K562 (cell line): Measurements from ENCODE around the gene UBE2K. TPM values are rescaled to one million over a fixed set of nuclear protein-coding genes. Genes with fewer than 3 reads are reported as not detected.

Source experiments
- ATF1 ChIP-seq, 2 experiments: fragments of 450-650 bp in 1 of 2; IDR thresholded peaks; 2 replicates each; pipeline ENCODE4 v1.6.1; 2016; ENCODE audit warnings: missing compliant biosample characterization in 1 of 2, missing genetic modification characterization in 1 of 2
- BMI1 ChIP-seq: fragments of 150-350 bp; IDR thresholded peaks from 2 replicates; pipeline ENCODE4 v1.6.1; 2014; ENCODE audit warnings: low read length
- CREB3L1 ChIP-seq: fragments of 450-650 bp; IDR thresholded peaks from 2 replicates; pipeline ENCODE4 v1.6.1; 2014; ENCODE audit warnings: low read depth, mild to moderate bottlenecking, moderate library complexity, borderline replicate concordance
- DNMT1 ChIP-seq: fragments of 450-650 bp; IDR thresholded peaks from 2 replicates; pipeline ENCODE4 v1.6.1; 2016; ENCODE audit warnings: antibody characterized with exemption, mild to moderate bottlenecking
- ETV1 ChIP-seq: fragments of 450-650 bp; conservative IDR thresholded peaks from 2 replicates; pipeline ENCODE4 v1.6.1; 2016; ENCODE audit warnings: missing genetic modification characterization, control low read depth, low read depth, missing compliant biosample characterization
- HDAC1 ChIP-seq, 2 experiments: fragments of 450-650 bp; IDR thresholded peaks; 2 replicates each; pipeline ENCODE4 v1.6.1; 2016 to 2017; ENCODE audit warnings: inconsistent platforms in 1 of 2, mild to moderate bottlenecking in 1 of 2, moderate library complexity in 1 of 2
- NFXL1 ChIP-seq: fragments of 450-650 bp; formaldehyde crosslinking; IDR thresholded peaks from 2 replicates; pipeline ENCODE4 v1.4.0; 2021; ENCODE audit warnings: mild to moderate bottlenecking
- NR2C1 ChIP-seq, 2 experiments: fragments of 450-650 bp; IDR thresholded peaks; 2 replicates each; pipeline ENCODE4 v1.6.1; 2017; ENCODE audit warnings: mild to moderate bottlenecking in 2 of 2, antibody characterized with exemption in 1 of 2, inconsistent platforms in 1 of 2, missing compliant biosample characterization in 1 of 2, missing genetic modification characterization in 1 of 2
- PHF20 ChIP-seq: fragments of 450-650 bp; IDR thresholded peaks from 2 replicates; pipeline ENCODE4 v1.6.1; 2018; ENCODE audit not compliant: partially characterized antibody
- SIRT6 ChIP-seq: IDR thresholded peaks from one replicate; pipeline ENCODE4 v1.6.1; 2012; ENCODE audit warnings: low read depth, mild to moderate bottlenecking, control low read depth, inconsistent platforms, low read length, moderate library complexity
- SIX5 ChIP-seq, 2 experiments: IDR thresholded peaks; 2 replicates each; pipeline ENCODE4 v1.6.1; 2011; ENCODE audit warnings: low read length in 2 of 2, borderline replicate concordance in 1 of 2, low read depth in 1 of 2, mild to moderate bottlenecking in 1 of 2, moderate library complexity in 1 of 2; ENCODE audit not compliant: insufficient read depth in 1 of 2
- SOX6 ChIP-seq: fragments of 450-650 bp; IDR thresholded peaks from 2 replicates; pipeline ENCODE4 v1.6.1; 2014; ENCODE audit warnings: mild to moderate bottlenecking
- STAT5B ChIP-seq: fragments of 250-450 bp; sonication (Bioruptor Pico); IDR thresholded peaks from 2 replicates; pipeline ENCODE4 v1.8.0; 2021; ENCODE audit warnings: mild to moderate bottlenecking, inconsistent platforms
- TBL1XR1 ChIP-seq, 2 experiments: IDR thresholded peaks; 2 replicates each; pipeline ENCODE4 v1.6.1; 2012; ENCODE audit warnings: improper control_type of control experiment in 2 of 2, low read length in 2 of 2, mild to moderate bottlenecking in 1 of 2
- TCF3 ChIP-seq: sonication (generic); formaldehyde crosslinking; IDR thresholded peaks from 2 replicates; pipeline ENCODE4 v1.4.0; 2020; ENCODE audit warnings: mild to moderate bottlenecking, missing genetic modification reagents
- TRIM24 ChIP-seq, 2 experiments: fragments of 450-650 bp; IDR thresholded peaks; 2 replicates each; pipeline ENCODE4 v1.6.1; 2016
- ZBTB7A ChIP-seq: IDR thresholded peaks from 2 replicates; pipeline ENCODE4 v1.6.1; 2011; ENCODE audit warnings: low read depth, mild to moderate bottlenecking, low read length, moderate library complexity, borderline replicate concordance; ENCODE audit not compliant: control insufficient read depth
- ZNF121 ChIP-seq: sonication (generic); formaldehyde crosslinking; conservative IDR thresholded peaks from 2 replicates; pipeline ENCODE4 v1.8.0; 2022; ENCODE audit warnings: missing genetic modification reagents
- ZNF274 ChIP-seq: IDR thresholded peaks from 2 replicates; pipeline ENCODE4 v1.6.1; 2011; ENCODE audit warnings: low read depth, mild to moderate bottlenecking, low read length, moderate library complexity, borderline replicate concordance
- ZNF354B ChIP-seq: fragments of 250-450 bp; sonication (Bioruptor Pico); IDR thresholded peaks from 2 replicates; pipeline ENCODE4 v1.4.0; 2020
- polyA plus RNA-seq, 8 experiments: library from polyadenylated mRNA; depleted of rRNA in 4 of 8; stranded (reverse) in 5 of 8; unstranded in 3 of 8; fragments of >200 nt; fragmentation: Nextera tagmentation in 2 of 8; fragmentation: Illumina TruSeq in 1 of 8; extraction: Ambion mirVana in 2 of 8; extraction: Trizol in 1 of 8; gene quantifications; 2 replicates each; pipeline versions ENCODE4 v1.2.1 to v1.2.3, GENCODE V29; 2011 to 2014; ENCODE audit warnings: inconsistent platforms in 1 of 8, missing spikeins in 1 of 8
- total RNA-seq, 7 experiments: library from RNA; depleted of rRNA in 6 of 7; stranded (reverse); fragments of >200 nt in 6 of 7; fragmentation: Illumina TruSeq in 2 of 7; extraction: Trizol in 2 of 7; gene quantifications; 2 replicates each; pipeline versions ENCODE4 v1.2.1 to v1.2.3, GENCODE V29; 2011 to 2021; ENCODE audit warnings: low replicate concordance in 1 of 7
- TF ChIP-seq, protein P1 (sequence below): fragments of 250-450 bp; sonication (Bioruptor Pico); IDR thresholded peaks from 2 replicates; pipeline ENCODE4 v1.5.0; 2022; ENCODE audit warnings: mild to moderate bottlenecking
- TF ChIP-seq, protein P2 (sequence below): IDR thresholded peaks from 3 replicates; pipeline ENCODE4 v1.6.1; 2011; ENCODE audit warnings: borderline replicate concordance, mild to moderate bottlenecking, moderate library complexity; ENCODE audit not compliant: insufficient read length; ENCODE audit errors: extremely low read depth
- TF ChIP-seq, protein P3 (sequence below): fragments of 250-450 bp; sonication (Bioruptor Pico); IDR thresholded peaks from 2 replicates; pipeline ENCODE4 v1.5.0; 2021

The UBE2K gene
- total and polyA plus RNA-seq, 9 of the 15 experiments (the other 6 are each of a cell fraction or from before 2014, with no cell fraction given) = 29.8 to 190 (median 62.6) TPM

- TF ChIP-seq, protein P1, sequence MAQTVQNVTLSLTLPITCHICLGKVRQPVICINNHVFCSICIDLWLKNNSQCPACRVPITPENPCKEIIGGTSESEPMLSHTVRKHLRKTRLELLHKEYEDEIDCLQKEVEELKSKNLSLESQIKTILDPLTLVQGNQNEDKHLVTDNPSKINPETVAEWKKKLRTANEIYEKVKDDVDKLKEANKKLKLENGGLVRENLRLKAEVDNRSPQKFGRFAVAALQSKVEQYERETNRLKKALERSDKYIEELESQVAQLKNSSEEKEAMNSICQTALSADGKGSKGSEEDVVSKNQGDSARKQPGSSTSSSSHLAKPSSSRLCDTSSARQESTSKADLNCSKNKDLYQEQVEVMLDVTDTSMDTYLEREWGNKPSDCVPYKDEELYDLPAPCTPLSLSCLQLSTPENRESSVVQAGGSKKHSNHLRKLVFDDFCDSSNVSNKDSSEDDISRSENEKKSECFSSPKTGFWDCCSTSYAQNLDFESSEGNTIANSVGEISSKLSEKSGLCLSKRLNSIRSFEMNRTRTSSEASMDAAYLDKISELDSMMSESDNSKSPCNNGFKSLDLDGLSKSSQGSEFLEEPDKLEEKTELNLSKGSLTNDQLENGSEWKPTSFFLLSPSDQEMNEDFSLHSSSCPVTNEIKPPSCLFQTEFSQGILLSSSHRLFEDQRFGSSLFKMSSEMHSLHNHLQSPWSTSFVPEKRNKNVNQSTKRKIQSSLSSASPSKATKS (CRISPR knock-in tag) = no peak
- TF ChIP-seq, protein P2, sequence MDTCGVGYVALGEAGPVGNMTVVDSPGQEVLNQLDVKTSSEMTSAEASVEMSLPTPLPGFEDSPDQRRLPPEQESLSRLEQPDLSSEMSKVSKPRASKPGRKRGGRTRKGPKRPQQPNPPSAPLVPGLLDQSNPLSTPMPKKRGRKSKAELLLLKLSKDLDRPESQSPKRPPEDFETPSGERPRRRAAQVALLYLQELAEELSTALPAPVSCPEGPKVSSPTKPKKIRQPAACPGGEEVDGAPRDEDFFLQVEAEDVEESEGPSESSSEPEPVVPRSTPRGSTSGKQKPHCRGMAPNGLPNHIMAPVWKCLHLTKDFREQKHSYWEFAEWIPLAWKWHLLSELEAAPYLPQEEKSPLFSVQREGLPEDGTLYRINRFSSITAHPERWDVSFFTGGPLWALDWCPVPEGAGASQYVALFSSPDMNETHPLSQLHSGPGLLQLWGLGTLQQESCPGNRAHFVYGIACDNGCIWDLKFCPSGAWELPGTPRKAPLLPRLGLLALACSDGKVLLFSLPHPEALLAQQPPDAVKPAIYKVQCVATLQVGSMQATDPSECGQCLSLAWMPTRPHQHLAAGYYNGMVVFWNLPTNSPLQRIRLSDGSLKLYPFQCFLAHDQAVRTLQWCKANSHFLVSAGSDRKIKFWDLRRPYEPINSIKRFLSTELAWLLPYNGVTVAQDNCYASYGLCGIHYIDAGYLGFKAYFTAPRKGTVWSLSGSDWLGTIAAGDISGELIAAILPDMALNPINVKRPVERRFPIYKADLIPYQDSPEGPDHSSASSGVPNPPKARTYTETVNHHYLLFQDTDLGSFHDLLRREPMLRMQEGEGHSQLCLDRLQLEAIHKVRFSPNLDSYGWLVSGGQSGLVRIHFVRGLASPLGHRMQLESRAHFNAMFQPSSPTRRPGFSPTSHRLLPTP = no peak
- TF ChIP-seq SIX5 (IDR thresholded peaks at IDR 0.05; ENCODE audit: borderline replicate concordance in 1 of 2, insufficient read depth in 1 of 2, low read depth in 1 of 2, low read length in 2 of 2) = no peak
- no peak for TF ChIP-seq TCF3 (CRISPR knock-in tag)
- peak; percentile 61 for TF ChIP-seq PHF20
- no peak for TF ChIP-seq DNMT1
- no peak for TF ChIP-seq NFXL1 (CRISPR knock-in tag)
- TF ChIP-seq BMI1 = no peak
- TF ChIP-seq ETV1 (tag) = no peak
- TF ChIP-seq NR2C1 (IDR thresholded peaks at IDR 0.05) = no peak
- no peak for TF ChIP-seq NR2C1 (tag; IDR thresholded peaks at IDR 0.05)
- TF ChIP-seq, protein P3, sequence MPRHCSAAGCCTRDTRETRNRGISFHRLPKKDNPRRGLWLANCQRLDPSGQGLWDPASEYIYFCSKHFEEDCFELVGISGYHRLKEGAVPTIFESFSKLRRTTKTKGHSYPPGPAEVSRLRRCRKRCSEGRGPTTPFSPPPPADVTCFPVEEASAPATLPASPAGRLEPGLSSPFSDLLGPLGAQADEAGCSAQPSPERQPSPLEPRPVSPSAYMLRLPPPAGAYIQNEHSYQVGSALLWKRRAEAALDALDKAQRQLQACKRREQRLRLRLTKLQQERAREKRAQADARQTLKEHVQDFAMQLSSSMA (CRISPR knock-in tag) = no peak
- TF ChIP-seq CREB3L1 = no peak
- TF ChIP-seq TBL1XR1 (IDR thresholded peaks at IDR 0.05; ENCODE audit: low read length in 2 of 2) = no peak
- no peak for TF ChIP-seq ZNF274
- peak; percentile 97 for TF ChIP-seq ZNF121
- TF ChIP-seq ATF1 (CRISPR knock-in tag; IDR thresholded peaks at IDR 0.05) = no peak
- no peak for TF ChIP-seq ATF1 (tag; IDR thresholded peaks at IDR 0.05)
- TF ChIP-seq HDAC1 (IDR thresholded peaks at IDR 0.05) = 0 out of 4 replicates have a peak, but pooled peaks of 1 of the 2 experiments have one; percentile 19
- no peak for TF ChIP-seq TRIM24 (IDR thresholded peaks at IDR 0.05)
- TF ChIP-seq STAT5B (CRISPR knock-in tag) = no peak
- no peak for TF ChIP-seq ZBTB7A
- no peak for TF ChIP-seq SIRT6
- TF ChIP-seq ZNF354B = no peak
- no peak for TF ChIP-seq SOX6
Observed at GRCh38 chr4:39812500-39812899, 114.6 kb downstream of the UBE2K start (continued).
